KMS-11 (cell line): ENCODE data around the gene HAUS5.
A peak's percentile ranks its signal among the peaks of the same experiment; 100 is the strongest.

Experiments used
- H2AFZ ChIP-seq: fragments of 200-600 bp; sonication (generic); 2 replicates; pipeline ENCODE4 v1.6.1; 2016; ENCODE audit warnings: antibody characterized with exemption, mixed run types, low read depth
- H3K27ac ChIP-seq: fragments of 200-600 bp; sonication (generic); 2 replicates; pipeline ENCODE4 v1.6.1; 2016; ENCODE audit warnings: mild to moderate bottlenecking, mixed run types
- H3K27me3 ChIP-seq: fragments of 200-600 bp; sonication (generic); 2 replicates; pipeline ENCODE4 v1.6.1; 2017; ENCODE audit warnings: mild to moderate bottlenecking, low read depth, mixed run types, moderate library complexity; ENCODE audit not compliant: insufficient read depth
- H3K36me3 ChIP-seq: fragments of 200-600 bp; sonication (generic); 2 replicates; pipeline ENCODE4 v1.6.1; 2017; ENCODE audit warnings: mild to moderate bottlenecking, mixed run types; ENCODE audit not compliant: insufficient read depth
- H3K4me1 ChIP-seq: fragments of 200-600 bp; sonication (generic); 2 replicates; pipeline ENCODE4 v1.6.1; 2016; ENCODE audit warnings: mild to moderate bottlenecking, low read depth, mixed run types; ENCODE audit not compliant: poor library complexity, severe bottlenecking
- H3K4me2 ChIP-seq: fragments of 200-600 bp; sonication (generic); 2 replicates; pipeline ENCODE4 v1.7.0; 2016; ENCODE audit warnings: mild to moderate bottlenecking, mixed run types
- H3K4me3 ChIP-seq: fragments of 200-600 bp; sonication (generic); IDR thresholded peaks from 2 replicates; pipeline ENCODE4 v1.6.1; 2017; ENCODE audit warnings: low read depth, low read length, mixed read lengths; ENCODE audit not compliant: insufficient read depth
- H3K79me2 ChIP-seq: fragments of 200-600 bp; sonication (generic); 2 replicates; pipeline ENCODE4 v1.6.1; 2016; ENCODE audit warnings: low read depth, mixed run types; ENCODE audit not compliant: insufficient read depth
- H3K9ac ChIP-seq: fragments of 200-600 bp; sonication (generic); 2 replicates; pipeline ENCODE4 v1.6.1; 2016; ENCODE audit warnings: mild to moderate bottlenecking, mixed run types
- H4K20me1 ChIP-seq: fragments of 200-600 bp; sonication (generic); 2 replicates; pipeline ENCODE4 v1.6.1; 2016; ENCODE audit warnings: mild to moderate bottlenecking, mixed run types; ENCODE audit not compliant: insufficient read depth
- CTCF ChIP-seq: fragments of 200-600 bp; sonication (generic); conservative IDR thresholded peaks from 2 replicates; pipeline ENCODE4 v1.6.1; 2017; ENCODE audit warnings: low read depth, mild to moderate bottlenecking, antibody characterized with exemption, low read length, moderate library complexity, mixed read lengths

Gene HAUS5

DNA sequence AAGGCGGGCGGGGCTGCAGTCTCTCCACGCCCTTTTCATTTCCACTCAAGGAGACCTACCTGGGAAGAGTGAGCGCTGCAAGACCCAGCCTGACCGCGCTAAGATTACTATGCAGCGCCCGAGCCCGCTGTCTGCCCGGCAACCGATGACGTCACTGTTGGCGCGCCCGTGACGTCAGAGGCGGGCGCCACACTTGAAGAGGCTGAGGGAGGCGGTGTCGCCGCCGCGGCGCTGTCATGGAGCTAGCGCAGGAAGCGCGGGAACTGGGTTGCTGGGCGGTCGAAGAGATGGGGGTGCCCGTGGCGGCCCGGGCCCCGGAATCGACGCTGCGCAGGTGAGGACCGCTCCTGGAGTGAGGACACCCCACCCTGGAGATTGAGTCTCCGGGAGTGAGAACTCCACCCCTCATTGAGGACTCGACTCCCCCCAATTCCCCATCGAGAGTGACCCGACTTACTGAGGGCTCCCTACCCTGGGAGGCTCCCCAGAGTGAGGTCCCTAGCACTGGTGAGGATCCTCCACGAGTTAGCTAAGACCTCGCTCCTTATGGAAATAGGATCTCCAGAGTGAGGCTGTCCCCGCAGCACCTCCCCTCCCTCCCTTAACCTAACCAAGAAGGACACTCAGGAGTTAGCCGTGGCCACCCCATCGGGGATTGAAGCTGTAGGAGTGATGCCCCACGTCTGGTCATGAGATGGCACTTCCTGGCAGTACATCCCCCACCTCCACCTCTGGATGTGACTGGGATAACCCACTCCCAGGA, at the start of gene HAUS5:
HAUS5 (plus strand) TSS at position 177 of the 763 bp plus-strand sequence; CDS start at position 237, 60 bp downstream.
- no peaks in the 10 kb centered on the region for H4K20me1 ChIP-seq
- no peak for TF ChIP-seq CTCF
- no peak within 1 kb of the TSS for H3K4me3 ChIP-seq
- H3K9ac ChIP-seq = peak within 1 kb of the TSS; percentile 88
- H2AFZ ChIP-seq = peak within 1 kb of the TSS; percentile 80
- no peaks in the 10 kb centered on the region; the same call in 1 of the 2 replicates for H3K79me2 ChIP-seq
- peaks cover 2% of the 10 kb centered on the region; the same call in 1 of the 2 replicates for H3K27me3 ChIP-seq
- H3K36me3 ChIP-seq = no peaks in the 10 kb centered on the region
- peak within 1 kb of the TSS; percentile 46 for H3K27ac ChIP-seq
- H3K4me1 ChIP-seq = peaks cover 9% of the 10 kb centered on the region
- peak within 1 kb of the TSS; percentile 75 for H3K4me2 ChIP-seq

GRCh38 chr19:35562776-35563175, 49.8 kb upstream of the HAUS5 start:
- Histone ChIP-seq H3K4me3 (no peak overlapping the region), H3K27ac (no peak overlapping the region), H3K4me1 (no peaks in the 10 kb centered on the region), H3K36me3 (no peaks in the 10 kb centered on the region), H2AFZ (no peak overlapping the region), H3K9ac (no peak overlapping the region), H4K20me1 (no peaks in the 10 kb centered on the region), H3K4me2 (no peak overlapping the region), H3K27me3 (peaks cover 70% of the 10 kb centered on the region), H3K79me2 (no peaks in the 10 kb centered on the region)
- TF ChIP-seq CTCF = no peak

GRCh38 chr19:35563207-35563829, 49.2 kb upstream of the HAUS5 start, which contains the start of gene ATP4A:
TSS of gene ATP4A (minus strand) at chr19:35563658. CDS start at chr19:35563629, 29 bp downstream.
- Histone ChIP-seq H3K27ac (no peak within 1 kb of the TSS), H4K20me1 (no peaks in the 10 kb centered on the region)

More at GRCh38 chr19:35563207-35563829, 49.2 kb upstream of the HAUS5 start, which contains the start of gene ATP4A:
- Histone ChIP-seq H3K4me2 (no peak within 1 kb of the TSS), H3K27me3 (peaks cover 74% of the 10 kb centered on the region), H3K79me2 (no peaks in the 10 kb centered on the region), H3K36me3 (no peaks in the 10 kb centered on the region), H3K4me1 (no peaks in the 10 kb centered on the region), H3K9ac (no peak within 1 kb of the TSS), H2AFZ (no peak within 1 kb of the TSS), H3K4me3 (no peak within 1 kb of the TSS)
- no peak for TF ChIP-seq CTCF
